ENCODE data around the gene SLC39A1. TPM values are rescaled to one million over a fixed set of nuclear protein-coding genes. Genes with fewer than 3 reads are reported as not detected.

SLC39A1 gene
- total and polyA plus RNA-seq, 2 experiments from 2014 or later = 87.3 to 220 TPM

GRCh38 chr1:153933955-153934354 lies 29.4 kb downstream of the SLC39A1 start:
- H3K36me3 ChIP-seq (ENCODE audit: insufficient read depth) = peaks cover 20% of the 10 kb centered on the region
- peaks cover 71% of the 10 kb centered on the region for H3K36me3 Mint-ChIP-seq (ENCODE audit: low read depth)
- DNase-seq (ENCODE audit: low spot score) (no peak), ATAC-seq (no peak)
- no peaks in the 10 kb centered on the region; the same call in 1 of the 2 replicates for H4K20me1 ChIP-seq (replicated peaks; ENCODE audit: insufficient read depth)
- H3F3A ChIP-seq (replicated peaks; ENCODE audit: low read depth) = 0 out of 2 replicates have a peak, but pooled peaks cover 3% of the 10 kb centered on the region
- no peak overlapping the region for H3K4me3 ChIP-seq
- H3K79me2 ChIP-seq (replicated peaks; ENCODE audit: insufficient read depth) = no peaks in the 10 kb centered on the region
- H3K27ac ChIP-seq (ENCODE audit: low read depth) = no peak overlapping the region
- H3K4me1 ChIP-seq (ENCODE audit: insufficient read depth) = no peaks in the 10 kb centered on the region
- TF ChIP-seq, protein P1, sequence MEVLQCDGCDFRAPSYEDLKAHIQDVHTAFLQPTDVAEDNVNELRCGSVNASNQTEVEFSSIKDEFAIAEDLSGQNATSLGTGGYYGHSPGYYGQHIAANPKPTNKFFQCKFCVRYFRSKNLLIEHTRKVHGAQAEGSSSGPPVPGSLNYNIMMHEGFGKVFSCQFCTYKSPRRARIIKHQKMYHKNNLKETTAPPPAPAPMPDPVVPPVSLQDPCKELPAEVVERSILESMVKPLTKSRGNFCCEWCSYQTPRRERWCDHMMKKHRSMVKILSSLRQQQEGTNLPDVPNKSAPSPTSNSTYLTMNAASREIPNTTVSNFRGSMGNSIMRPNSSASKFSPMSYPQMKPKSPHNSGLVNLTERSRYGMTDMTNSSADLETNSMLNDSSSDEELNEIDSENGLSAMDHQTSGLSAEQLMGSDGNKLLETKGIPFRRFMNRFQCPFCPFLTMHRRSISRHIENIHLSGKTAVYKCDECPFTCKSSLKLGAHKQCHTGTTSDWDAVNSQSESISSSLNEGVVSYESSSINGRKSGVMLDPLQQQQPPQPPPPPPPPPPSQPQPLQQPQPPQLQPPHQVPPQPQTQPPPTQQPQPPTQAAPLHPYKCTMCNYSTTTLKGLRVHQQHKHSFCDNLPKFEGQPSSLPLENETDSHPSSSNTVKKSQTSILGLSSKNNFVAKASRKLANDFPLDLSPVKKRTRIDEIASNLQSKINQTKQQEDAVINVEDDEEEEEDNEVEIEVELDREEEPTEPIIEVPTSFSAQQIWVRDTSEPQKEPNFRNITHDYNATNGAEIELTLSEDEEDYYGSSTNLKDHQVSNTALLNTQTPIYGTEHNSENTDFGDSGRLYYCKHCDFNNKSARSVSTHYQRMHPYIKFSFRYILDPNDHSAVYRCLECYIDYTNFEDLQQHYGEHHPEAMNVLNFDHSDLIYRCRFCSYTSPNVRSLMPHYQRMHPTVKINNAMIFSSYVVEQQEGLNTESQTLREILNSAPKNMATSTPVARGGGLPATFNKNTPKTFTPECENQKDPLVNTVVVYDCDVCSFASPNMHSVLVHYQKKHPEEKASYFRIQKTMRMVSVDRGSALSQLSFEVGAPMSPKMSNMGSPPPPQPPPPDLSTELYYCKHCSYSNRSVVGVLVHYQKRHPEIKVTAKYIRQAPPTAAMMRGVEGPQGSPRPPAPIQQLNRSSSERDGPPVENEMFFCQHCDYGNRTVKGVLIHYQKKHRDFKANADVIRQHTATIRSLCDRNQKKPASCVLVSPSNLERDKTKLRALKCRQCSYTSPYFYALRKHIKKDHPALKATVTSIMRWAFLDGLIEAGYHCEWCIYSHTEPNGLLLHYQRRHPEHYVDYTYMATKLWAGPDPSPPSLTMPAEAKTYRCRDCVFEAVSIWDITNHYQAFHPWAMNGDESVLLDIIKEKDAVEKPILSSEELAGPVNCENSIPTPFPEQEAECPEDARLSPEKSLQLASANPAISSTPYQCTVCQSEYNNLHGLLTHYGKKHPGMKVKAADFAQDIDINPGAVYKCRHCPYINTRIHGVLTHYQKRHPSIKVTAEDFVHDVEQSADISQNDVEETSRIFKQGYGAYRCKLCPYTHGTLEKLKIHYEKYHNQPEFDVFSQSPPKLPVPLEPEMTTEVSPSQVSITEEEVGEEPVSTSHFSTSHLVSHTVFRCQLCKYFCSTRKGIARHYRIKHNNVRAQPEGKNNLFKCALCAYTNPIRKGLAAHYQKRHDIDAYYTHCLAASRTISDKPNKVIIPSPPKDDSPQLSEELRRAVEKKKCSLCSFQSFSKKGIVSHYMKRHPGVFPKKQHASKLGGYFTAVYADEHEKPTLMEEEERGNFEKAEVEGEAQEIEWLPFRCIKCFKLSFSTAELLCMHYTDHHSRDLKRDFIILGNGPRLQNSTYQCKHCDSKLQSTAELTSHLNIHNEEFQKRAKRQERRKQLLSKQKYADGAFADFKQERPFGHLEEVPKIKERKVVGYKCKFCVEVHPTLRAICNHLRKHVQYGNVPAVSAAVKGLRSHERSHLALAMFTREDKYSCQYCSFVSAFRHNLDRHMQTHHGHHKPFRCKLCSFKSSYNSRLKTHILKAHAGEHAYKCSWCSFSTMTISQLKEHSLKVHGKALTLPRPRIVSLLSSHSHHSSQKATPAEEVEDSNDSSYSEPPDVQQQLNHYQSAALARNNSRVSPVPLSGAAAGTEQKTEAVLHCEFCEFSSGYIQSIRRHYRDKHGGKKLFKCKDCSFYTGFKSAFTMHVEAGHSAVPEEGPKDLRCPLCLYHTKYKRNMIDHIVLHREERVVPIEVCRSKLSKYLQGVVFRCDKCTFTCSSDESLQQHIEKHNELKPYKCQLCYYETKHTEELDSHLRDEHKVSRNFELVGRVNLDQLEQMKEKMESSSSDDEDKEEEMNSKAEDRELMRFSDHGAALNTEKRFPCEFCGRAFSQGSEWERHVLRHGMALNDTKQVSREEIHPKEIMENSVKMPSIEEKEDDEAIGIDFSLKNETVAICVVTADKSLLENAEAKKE (CRISPR knock-in tag; IDR thresholded peaks at IDR 0.05) = no peak
- TF ChIP-seq POLR2AphosphoS5 (IDR thresholded peaks at IDR 0.05; ENCODE audit: low read depth) (no peak), NANOG (IDR thresholded peaks at IDR 0.05; ENCODE audit: borderline replicate concordance) (no peak), ZNF331 (CRISPR knock-in tag; IDR thresholded peaks at IDR 0.05; ENCODE audit: low read depth) (no peak), JUNB (IDR thresholded peaks at IDR 0.05; ENCODE audit: unreplicated experiment) (no peak), EZH2 (IDR thresholded peaks at IDR 0.05; ENCODE audit: low read depth, unreplicated experiment) (no peak), ZNF114 (CRISPR knock-in tag; IDR thresholded peaks at IDR 0.05) (no peak), CTCF (conservative IDR thresholded peaks at IDR 0.05; ENCODE audit: low read depth in 2 of 2) (no peak), EZH2phosphoT487 (IDR thresholded peaks at IDR 0.05; ENCODE audit: unreplicated experiment) (no peak)
- TF ChIP-seq, protein P2, sequence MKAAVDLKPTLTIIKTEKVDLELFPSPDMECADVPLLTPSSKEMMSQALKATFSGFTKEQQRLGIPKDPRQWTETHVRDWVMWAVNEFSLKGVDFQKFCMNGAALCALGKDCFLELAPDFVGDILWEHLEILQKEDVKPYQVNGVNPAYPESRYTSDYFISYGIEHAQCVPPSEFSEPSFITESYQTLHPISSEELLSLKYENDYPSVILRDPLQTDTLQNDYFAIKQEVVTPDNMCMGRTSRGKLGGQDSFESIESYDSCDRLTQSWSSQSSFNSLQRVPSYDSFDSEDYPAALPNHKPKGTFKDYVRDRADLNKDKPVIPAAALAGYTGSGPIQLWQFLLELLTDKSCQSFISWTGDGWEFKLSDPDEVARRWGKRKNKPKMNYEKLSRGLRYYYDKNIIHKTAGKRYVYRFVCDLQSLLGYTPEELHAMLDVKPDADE (IDR thresholded peaks at IDR 0.05) = no peak
- H3K4me1 Mint-ChIP-seq = no peaks in the 10 kb centered on the region
- H3K4me3 Mint-ChIP-seq = no peak overlapping the region
- no peaks in the 10 kb centered on the region for H3K27me3 ChIP-seq (ENCODE audit: insufficient read depth)
- H3K9me2 ChIP-seq (ENCODE audit: insufficient read depth) = no peaks in the 10 kb centered on the region
- no peak overlapping the region for H3K4me2 ChIP-seq
- H3K27me3 Mint-ChIP-seq (ENCODE audit: insufficient read depth, low read depth, poor library complexity) = peaks cover 4% of the 10 kb centered on the region
- no peaks in the 10 kb centered on the region for H3K9me3 Mint-ChIP-seq
- H3K27ac Mint-ChIP-seq = no peak overlapping the region
- no peak overlapping the region for H2AFZ ChIP-seq
